ENCODE measurements around the gene SNX18.

DNA sequence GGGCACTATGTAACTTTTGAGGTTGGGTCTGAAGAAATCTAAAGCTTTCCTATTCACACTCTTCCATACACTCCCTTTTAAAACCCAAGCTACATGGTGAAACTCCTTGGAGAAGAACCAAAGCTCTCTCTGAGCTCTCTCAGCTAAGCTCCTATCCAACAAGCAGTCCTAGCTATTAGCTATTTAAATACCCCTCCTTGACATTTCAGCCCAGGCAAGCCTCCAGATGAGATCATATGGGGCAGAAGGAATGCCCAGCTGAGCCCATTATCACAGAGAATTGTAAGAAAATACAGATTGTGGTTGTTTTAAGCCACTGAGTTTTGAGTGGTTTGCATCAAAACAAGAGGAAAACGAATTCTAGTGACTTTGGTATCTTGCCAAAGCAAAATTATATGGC is 46.9 kb upstream of the SNX18 start:
- TF ChIP-seq, protein P1, sequence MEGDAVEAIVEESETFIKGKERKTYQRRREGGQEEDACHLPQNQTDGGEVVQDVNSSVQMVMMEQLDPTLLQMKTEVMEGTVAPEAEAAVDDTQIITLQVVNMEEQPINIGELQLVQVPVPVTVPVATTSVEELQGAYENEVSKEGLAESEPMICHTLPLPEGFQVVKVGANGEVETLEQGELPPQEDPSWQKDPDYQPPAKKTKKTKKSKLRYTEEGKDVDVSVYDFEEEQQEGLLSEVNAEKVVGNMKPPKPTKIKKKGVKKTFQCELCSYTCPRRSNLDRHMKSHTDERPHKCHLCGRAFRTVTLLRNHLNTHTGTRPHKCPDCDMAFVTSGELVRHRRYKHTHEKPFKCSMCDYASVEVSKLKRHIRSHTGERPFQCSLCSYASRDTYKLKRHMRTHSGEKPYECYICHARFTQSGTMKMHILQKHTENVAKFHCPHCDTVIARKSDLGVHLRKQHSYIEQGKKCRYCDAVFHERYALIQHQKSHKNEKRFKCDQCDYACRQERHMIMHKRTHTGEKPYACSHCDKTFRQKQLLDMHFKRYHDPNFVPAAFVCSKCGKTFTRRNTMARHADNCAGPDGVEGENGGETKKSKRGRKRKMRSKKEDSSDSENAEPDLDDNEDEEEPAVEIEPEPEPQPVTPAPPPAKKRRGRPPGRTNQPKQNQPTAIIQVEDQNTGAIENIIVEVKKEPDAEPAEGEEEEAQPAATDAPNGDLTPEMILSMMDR (IDR thresholded peaks at IDR 0.05): no peak
- no peak for TF ChIP-seq MEF2A (IDR thresholded peaks at IDR 0.05; ENCODE audit: borderline replicate concordance, low read depth)
- no peak for TF ChIP-seq GABPA (IDR thresholded peaks at IDR 0.05; ENCODE audit: low read depth)
- TF ChIP-seq EP300 (IDR thresholded peaks at IDR 0.05; ENCODE audit: borderline replicate concordance in 1 of 2, low read depth in 1 of 2, low read length in 1 of 2): 0 out of 4 replicates have a peak, but pooled peaks of 1 of the 2 experiments have one; percentile 8
- TF ChIP-seq, protein P2, sequence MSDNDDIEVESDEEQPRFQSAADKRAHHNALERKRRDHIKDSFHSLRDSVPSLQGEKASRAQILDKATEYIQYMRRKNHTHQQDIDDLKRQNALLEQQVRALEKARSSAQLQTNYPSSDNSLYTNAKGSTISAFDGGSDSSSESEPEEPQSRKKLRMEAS (IDR thresholded peaks at IDR 0.05; ENCODE audit: low read depth): no peak
- TF ChIP-seq POLR2AphosphoS5 (IDR thresholded peaks at IDR 0.05; ENCODE audit: low read depth, low read length): no peak
- TF ChIP-seq, protein P3, sequence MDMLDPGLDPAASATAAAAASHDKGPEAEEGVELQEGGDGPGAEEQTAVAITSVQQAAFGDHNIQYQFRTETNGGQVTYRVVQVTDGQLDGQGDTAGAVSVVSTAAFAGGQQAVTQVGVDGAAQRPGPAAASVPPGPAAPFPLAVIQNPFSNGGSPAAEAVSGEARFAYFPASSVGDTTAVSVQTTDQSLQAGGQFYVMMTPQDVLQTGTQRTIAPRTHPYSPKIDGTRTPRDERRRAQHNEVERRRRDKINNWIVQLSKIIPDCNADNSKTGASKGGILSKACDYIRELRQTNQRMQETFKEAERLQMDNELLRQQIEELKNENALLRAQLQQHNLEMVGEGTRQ (IDR thresholded peaks at IDR 0.05; ENCODE audit: borderline replicate concordance, low read depth, low read length): no peak
- TF ChIP-seq FOXJ3 (CRISPR knock-in tag; IDR thresholded peaks at IDR 0.05): no peak
- no peak for TF ChIP-seq SMC3 (IDR thresholded peaks at IDR 0.05; ENCODE audit: low read depth, low read length)
- TF ChIP-seq NFIC (IDR thresholded peaks at IDR 0.05; ENCODE audit: borderline replicate concordance): no peak
- TF ChIP-seq, protein P4, sequence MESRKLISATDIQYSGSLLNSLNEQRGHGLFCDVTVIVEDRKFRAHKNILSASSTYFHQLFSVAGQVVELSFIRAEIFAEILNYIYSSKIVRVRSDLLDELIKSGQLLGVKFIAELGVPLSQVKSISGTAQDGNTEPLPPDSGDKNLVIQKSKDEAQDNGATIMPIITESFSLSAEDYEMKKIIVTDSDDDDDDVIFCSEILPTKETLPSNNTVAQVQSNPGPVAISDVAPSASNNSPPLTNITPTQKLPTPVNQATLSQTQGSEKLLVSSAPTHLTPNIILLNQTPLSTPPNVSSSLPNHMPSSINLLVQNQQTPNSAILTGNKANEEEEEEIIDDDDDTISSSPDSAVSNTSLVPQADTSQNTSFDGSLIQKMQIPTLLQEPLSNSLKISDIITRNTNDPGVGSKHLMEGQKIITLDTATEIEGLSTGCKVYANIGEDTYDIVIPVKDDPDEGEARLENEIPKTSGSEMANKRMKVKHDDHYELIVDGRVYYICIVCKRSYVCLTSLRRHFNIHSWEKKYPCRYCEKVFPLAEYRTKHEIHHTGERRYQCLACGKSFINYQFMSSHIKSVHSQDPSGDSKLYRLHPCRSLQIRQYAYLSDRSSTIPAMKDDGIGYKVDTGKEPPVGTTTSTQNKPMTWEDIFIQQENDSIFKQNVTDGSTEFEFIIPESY (IDR thresholded peaks at IDR 0.05; ENCODE audit: borderline replicate concordance, low read depth): no peak
- no peak for TF ChIP-seq TAF1 (IDR thresholded peaks at IDR 0.05; ENCODE audit: borderline replicate concordance, low read depth, low read length)
- no peak for TF ChIP-seq RXRA (IDR thresholded peaks at IDR 0.05; ENCODE audit: borderline replicate concordance, low read depth)
- no peak for TF ChIP-seq NRF1 (IDR thresholded peaks at IDR 0.05; ENCODE audit: low read depth, low read length)
